ENCODE results near the gene RO60.

- TF ChIP-seq CTCF (IDR thresholded peaks at IDR 0.05) (no peak), EZH2 (IDR thresholded peaks at IDR 0.05) (no peak), EZH2phosphoT487 (IDR thresholded peaks at IDR 0.05) (no peak)
Measured at GRCh38 chr1:193102662-193103061, 43.2 kb downstream of the RO60 start.
